Colonic mucosa (tissue), 4 donors: ENCODE data around the gene FUT8. TPM values are rescaled to one million over a fixed set of nuclear protein-coding genes. Genes with fewer than 3 reads are reported as not detected.

ENCODE experiments used
- DNase-seq: peaks from one replicate; pipeline ENCODE4 v3.0.0-alpha.2; 2020
- H3K27ac ChIP-seq: fragments of 200-600 bp; one replicate; pipeline ENCODE4 v1.8.0; 2021
- H3K27me3 ChIP-seq: fragments of 200-600 bp; one replicate; pipeline ENCODE4 v1.8.0; 2021
- H3K36me3 ChIP-seq: fragments of 200-600 bp; one replicate; pipeline ENCODE4 v1.8.0; 2021
- H3K4me1 ChIP-seq: fragments of 200-600 bp; one replicate; pipeline ENCODE4 v1.8.0; 2021; ENCODE audit warnings: mild to moderate bottlenecking
- H3K4me3 ChIP-seq: fragments of 200-600 bp; one replicate; pipeline ENCODE4 v1.8.0; 2021
- H3K9ac ChIP-seq, 2 donors: one replicate each; pipeline ENCODE4 v1.7.0; 2013; ENCODE audit warnings: control low read depth in 2 of 2, low read depth in 2 of 2, low read length in 2 of 2
- H3K9me3 ChIP-seq: fragments of 200-600 bp; one replicate; pipeline ENCODE4 v1.8.0; 2021
- CTCF ChIP-seq: fragments of 200-600 bp; IDR thresholded peaks from one replicate; pipeline ENCODE4 v1.8.0; 2022; ENCODE audit warnings: antibody characterized with exemption, mild to moderate bottlenecking
- intact Hi-C: fragments of 100-400 bp; cut with DNase I; formaldehyde crosslinking; loops from one replicate; pipeline ENCODE4 v1.14.1; 2022
- total RNA-seq, 2 donors: library from RNA; stranded (reverse); fragmentation: NEBNext Ultra II Directional in 1 of 2; extraction: Animal tissue kit (Norgen Biotek cat#: 25700) in 1 of 2; gene quantifications; one replicate each; pipeline ENCODE4 v1.2.1, GENCODE V29; 2021
- donor health status: healthy.
- donor health status: DM: no; HTN: no; CAD: no.
- donor health status: DM: no; HTN: no; CAD: no.

FUT8 gene
- total RNA-seq, 2 donors from 2014 or later: 28.8 to 37.2 TPM

- H3K4me3 ChIP-seq: no peak overlapping the region
These were observed 124.4 kb downstream of the FUT8 start for GRCh38 chr14:65536781-65537423.

DNA sequence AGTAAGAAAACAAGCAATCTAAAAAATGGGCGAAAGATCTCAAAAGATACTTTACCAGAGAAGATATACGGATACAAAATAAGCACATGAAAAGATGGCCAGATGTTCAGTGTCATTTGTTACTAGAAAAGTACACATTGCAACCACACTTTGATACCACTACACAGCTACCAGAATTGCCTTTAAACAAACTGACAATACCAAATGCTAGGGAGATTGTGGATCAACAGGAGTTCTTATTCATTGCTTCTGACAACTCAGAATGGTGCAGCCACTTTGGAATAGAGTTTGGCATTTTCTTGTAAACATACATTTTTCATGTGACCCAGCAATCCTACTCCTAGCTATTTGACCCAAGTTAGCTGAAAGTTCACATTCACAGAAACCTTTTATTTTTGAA lies 136.3 kb downstream of the FUT8 start:
- no peak overlapping the region for H3K27ac ChIP-seq
- H3K36me3 ChIP-seq: no peaks in the 10 kb centered on the region
- intact Hi-C loops: no loop called here
- no peak overlapping the region for H3K4me3 ChIP-seq
- DNase-seq: no peak
- H3K27me3 ChIP-seq: no peaks in the 10 kb centered on the region
- TF ChIP-seq CTCF: no peak
- H3K9me3 ChIP-seq: no peaks in the 10 kb centered on the region
- no peaks in the 10 kb centered on the region for H3K4me1 ChIP-seq
- no peak overlapping the region for H3K9ac ChIP-seq

More at GRCh38 chr14:65536781-65537423, 124.4 kb downstream of the FUT8 start:
- no peak for TF ChIP-seq CTCF
- intact Hi-C loops: no loop called here
- DNase-seq: no peak
- Histone ChIP-seq H3K27me3 (no peaks in the 10 kb centered on the region), H3K9ac (no peak overlapping the region), H3K27ac (no peak overlapping the region), H3K36me3 (no peaks in the 10 kb centered on the region), H3K4me1 (no peaks in the 10 kb centered on the region), H3K9me3 (no peaks in the 10 kb centered on the region)

GRCh38 chr14:65549429-65549828 lies 136.9 kb downstream of the FUT8 start:
- intact Hi-C loops: no loop called here
- H3K4me1 ChIP-seq: no peaks in the 10 kb centered on the region

GRCh38 chr14:65550779-65551643 lies 138.5 kb downstream of the FUT8 start:
- H3K27me3 ChIP-seq: no peaks in the 10 kb centered on the region
- no peaks in the 10 kb centered on the region for H3K9me3 ChIP-seq
- H3K36me3 ChIP-seq: no peaks in the 10 kb centered on the region
- H3K27ac ChIP-seq: no peak overlapping the region
- intact Hi-C loops: no loop called here
- no peak for TF ChIP-seq CTCF
- H3K9ac ChIP-seq: no peak overlapping the region
- no peaks in the 10 kb centered on the region for H3K4me1 ChIP-seq
- DNase-seq: no peak
- H3K4me3 ChIP-seq: no peak overlapping the region

More at GRCh38 chr14:65549429-65549828, 136.9 kb downstream of the FUT8 start:
- TF ChIP-seq CTCF: no peak
- Histone ChIP-seq H3K27ac (no peak overlapping the region), H3K27me3 (no peaks in the 10 kb centered on the region), H3K4me3 (no peak overlapping the region), H3K9me3 (no peaks in the 10 kb centered on the region), H3K36me3 (no peaks in the 10 kb centered on the region), H3K9ac (no peak overlapping the region)
- DNase-seq: no peak

DNA sequence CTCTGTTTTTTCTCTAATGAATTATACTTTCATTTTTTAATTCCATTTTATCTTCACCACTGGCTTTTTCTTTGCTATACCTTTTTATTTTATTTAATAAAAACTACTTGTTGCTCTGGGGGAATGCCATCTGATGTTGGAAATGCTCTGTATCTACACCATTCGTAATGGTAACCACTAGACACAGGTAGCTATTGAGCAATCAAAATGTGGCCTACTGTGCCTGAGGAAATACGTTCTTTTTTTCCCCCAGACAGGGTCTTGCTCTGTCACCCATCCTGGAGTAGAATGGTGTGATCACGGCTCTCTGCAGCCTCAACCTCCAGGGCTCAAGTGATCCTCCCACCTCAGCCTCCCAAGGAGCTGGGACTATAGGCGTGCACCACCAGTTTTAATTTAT lies 140.2 kb downstream of the FUT8 start:
- Histone ChIP-seq H3K4me3 (no peak overlapping the region), H3K27ac (no peak overlapping the region), H3K36me3 (no peaks in the 10 kb centered on the region), H3K9ac (no peak overlapping the region), H3K27me3 (no peaks in the 10 kb centered on the region), H3K4me1 (no peaks in the 10 kb centered on the region), H3K9me3 (no peaks in the 10 kb centered on the region)
- TF ChIP-seq CTCF: no peak
- intact Hi-C loops: no loop called here
- no peak for DNase-seq
